ENCODE measurements around the gene VASP.

DNA sequence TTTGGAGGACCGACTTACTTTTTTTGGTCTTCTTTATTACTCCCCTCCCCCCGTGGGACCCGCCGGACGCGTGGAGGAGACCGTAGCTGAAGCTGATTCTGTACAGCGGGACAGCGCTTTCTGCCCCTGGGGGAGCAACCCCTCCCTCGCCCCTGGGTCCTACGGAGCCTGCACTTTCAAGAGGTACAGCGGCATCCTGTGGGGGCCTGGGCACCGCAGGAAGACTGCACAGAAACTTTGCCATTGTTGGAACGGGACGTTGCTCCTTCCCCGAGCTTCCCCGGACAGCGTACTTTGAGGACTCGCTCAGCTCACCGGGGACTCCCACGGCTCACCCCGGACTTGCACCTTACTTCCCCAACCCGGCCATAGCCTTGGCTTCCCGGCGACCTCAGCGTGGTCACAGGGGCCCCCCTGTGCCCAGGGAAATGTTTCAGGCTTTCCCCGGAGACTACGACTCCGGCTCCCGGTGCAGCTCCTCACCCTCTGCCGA, 39.1 kb upstream of the VASP start:
- TF ChIP-seq, protein P1, sequence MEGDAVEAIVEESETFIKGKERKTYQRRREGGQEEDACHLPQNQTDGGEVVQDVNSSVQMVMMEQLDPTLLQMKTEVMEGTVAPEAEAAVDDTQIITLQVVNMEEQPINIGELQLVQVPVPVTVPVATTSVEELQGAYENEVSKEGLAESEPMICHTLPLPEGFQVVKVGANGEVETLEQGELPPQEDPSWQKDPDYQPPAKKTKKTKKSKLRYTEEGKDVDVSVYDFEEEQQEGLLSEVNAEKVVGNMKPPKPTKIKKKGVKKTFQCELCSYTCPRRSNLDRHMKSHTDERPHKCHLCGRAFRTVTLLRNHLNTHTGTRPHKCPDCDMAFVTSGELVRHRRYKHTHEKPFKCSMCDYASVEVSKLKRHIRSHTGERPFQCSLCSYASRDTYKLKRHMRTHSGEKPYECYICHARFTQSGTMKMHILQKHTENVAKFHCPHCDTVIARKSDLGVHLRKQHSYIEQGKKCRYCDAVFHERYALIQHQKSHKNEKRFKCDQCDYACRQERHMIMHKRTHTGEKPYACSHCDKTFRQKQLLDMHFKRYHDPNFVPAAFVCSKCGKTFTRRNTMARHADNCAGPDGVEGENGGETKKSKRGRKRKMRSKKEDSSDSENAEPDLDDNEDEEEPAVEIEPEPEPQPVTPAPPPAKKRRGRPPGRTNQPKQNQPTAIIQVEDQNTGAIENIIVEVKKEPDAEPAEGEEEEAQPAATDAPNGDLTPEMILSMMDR (conservative IDR thresholded peaks at IDR 0.05 in 1 of 2, IDR thresholded peaks at IDR 0.05 in 1 of 2; ENCODE audit: low read depth in 1 of 2, low read length in 2 of 2) = peak in 1 of 2 donors; percentile 10
- TF ChIP-seq EZH2 (IDR thresholded peaks at IDR 0.05; ENCODE audit: low read length, missing control alignments) = no peak

All from fibroblast of lung (primary cell).